ENCODE measurements around the gene PPP3CA.
A peak's percentile ranks its signal among the peaks of the same experiment; 100 is the strongest.
"Not testable (repeated sequence)": the region's sequence is repeated elsewhere in the genome, so short reads cannot be mapped to it uniquely, and the experiment has no call there.

Gene PPP3CA

DNA sequence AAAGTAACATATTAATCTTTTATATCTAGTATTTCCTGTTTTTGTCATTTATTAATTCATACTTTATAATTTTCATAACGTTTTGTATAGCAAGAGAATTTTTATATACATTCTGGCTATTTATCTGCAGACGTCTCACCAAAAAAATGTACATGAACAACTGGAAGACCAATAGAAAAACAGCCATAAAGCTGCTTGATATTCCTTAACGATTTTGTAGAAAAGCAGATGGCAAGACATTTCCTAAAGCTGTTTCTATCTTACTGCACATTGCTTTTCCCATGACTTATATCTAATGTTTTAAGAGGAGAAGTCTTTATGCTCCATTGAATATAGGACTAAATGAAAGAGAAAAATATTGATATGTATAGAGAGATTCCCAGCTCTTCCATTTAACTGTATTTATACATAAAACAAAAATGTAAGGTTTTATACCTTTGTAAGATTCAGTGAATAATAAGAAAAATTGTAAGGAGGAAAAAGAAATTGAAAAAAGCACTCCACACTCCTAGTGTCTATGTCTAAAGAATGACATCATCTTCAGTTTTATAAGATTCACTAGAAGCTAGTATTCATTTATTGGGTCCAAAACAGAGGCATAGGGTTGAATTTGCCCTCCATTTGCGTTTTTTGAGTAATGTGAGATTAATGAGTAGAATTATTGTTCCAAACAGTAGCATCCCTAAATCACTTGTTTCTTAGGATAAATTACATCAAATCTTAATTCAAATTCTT, 248.5 kb downstream of the PPP3CA start:
- DNase-seq (ENCODE audit: low spot score), result no peak

DNA sequence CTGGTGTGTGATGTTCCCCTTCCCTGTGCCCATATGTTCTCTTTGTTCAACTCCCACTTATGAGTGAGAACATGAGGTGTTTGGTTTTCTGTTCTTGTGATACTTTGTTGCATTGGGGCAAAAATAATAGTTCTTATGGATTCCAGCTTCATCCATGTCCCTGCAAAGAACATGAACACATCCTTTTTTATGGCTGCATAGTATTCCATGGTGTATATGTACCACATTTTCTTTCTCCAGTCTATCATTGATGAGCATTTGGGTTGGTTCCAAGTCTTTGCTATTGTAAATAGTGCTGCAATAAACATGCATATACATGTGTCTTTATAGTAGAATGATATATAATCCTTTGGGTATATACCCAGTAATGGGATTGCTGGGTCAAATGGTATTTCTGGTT, 254.7 kb downstream of the PPP3CA start:
- DNase-seq (ENCODE audit: low spot score), result not testable (repeated sequence)

DNA sequence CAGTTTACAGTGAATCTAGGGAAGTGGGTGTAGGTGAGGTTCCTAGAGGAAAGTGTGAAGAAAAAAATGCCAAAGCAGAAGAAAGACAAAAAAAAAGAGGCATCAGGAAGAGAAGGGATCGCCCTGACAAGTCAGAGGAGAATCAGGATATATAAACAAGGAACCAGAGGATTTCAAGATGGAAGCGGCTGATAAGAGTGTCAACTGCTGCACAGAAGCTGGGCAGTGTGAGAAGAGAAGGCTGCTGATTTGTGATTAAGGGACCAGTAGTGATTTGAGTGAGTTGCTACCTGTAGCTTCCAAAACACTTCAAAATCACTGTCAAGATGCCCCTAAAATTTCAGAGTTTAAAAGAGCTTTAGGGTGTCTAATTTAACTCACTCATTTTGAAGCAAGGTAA, 258.2 kb downstream of the PPP3CA start:
- DNase-seq (ENCODE audit: low spot score), result no peak

DNA sequence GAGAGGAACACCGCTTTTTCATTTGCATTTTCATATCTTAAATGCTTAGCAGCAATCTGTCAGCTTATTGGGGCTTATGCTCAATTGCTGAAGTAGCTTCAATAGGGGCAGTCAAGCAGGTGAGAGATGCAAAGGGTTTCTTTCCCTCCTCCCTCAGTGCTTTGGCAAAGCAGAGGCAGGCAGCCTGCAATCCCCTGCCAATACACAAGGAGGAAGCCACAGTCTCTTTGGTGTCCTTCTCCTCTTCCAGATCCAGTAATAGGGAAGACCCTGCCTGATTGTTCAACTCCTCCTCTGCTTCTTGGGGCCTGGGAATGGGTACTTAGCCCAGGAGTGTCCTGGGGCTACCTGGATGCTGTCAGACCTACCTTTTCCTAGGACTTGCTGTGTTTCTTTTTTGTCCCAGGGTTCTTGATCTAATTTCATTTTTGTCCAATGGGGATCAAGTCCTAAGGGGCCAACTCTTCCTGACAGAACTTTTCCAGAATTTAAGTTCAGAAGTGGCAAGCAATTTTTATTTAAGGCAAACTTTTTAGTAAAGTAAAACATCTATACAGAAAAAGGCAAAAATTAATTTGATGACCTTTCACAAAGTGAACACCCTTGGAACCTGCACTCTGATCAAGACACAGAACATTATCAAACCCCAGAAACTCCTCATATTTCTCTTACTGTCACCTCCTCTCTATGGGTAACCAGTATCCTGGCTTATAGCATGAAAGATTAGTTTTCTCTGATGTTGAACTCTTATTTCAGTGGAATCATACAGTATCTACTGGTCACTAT, 260.3 kb downstream of the PPP3CA start:
- no peak for DNase-seq (ENCODE audit: low spot score)

DNA sequence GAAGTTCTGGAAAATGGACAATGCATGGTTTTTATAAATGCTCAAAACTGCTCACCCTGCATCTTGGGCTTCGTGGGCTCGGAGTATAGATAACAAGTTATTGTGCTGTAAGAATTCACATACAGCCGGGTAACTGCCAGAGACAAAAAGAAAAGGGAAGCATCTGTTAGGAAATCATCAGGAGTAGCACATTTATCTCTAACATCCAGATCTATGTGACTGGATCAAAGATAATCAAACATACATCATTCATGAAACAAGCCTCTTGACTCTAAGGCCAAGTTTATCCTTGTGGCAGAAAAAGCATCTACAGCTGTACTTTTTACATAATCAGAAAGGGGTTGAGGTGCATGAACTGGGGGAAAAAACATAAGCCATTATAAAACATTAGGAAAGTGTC, 264.2 kb downstream of the PPP3CA start:
- no peak for DNase-seq (ENCODE audit: low spot score)

DNA sequence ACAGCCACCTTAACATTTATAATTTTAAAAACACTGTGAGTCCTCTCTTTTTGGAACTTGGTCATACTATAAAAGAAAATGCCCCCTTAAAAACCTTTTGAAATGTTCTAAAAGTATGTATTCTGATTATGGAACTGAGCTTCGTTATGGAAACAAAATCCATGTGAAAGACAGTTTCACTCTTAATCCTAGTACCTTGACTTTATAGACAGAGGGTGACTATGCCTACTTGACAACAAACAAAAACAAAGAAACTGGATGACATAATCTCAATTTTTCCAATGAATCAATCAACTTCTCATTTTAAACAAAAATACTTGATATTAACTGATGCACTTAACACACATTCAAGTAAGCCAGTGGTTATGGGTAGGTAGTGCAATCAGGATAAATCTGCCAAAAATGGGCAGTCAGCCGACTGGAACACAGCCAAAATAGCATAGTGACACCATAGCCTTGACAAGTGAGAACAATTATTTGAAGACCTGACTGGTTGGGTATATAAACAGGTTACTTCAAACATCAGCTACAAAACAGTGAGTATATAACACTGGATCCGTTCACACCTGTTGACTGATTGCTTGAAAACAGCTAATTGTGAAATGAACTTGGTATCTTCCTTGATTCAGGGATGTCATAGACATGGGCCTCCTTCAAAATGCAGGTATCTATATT, 265.5 kb downstream of the PPP3CA start:
- peak; percentile 7 for DNase-seq (ENCODE audit: low spot score)

DNA sequence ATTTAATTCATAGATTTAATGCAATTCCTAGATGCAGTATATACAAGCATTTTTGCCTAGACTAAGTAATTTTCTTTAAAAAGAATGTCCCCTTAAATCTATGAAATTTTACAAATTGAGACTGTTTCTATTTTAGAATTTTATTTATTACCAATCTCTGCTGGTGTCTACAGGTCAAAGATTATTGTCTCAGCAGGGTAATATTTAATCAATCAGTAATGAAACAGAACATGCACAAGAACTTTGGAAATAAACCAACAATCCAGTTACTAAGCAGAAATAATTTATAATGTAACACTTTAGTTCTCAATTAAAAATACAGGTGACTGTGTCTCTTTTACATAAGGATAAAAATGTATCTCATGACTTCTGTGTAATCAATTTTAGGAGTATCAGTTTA, 266.2 kb downstream of the PPP3CA start:
- DNase-seq (ENCODE audit: low spot score), result no peak

DNA sequence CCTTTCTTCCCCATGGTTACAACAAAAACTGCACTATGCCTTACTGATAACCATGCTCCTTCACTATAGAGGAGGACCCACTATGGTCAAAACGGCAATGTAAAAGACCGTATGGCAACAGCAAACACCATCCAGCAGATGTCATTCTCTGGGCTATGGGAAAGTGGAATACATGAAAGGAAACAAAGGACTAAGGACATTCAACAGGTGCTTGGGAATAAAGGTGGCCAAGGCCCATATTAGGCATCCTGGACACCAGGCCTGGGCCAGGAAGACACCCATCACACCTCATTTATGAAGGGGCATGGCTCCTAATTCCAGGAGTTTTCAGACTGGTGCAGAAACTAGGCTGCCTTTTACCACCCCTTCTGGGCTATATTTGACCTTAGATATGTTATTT, 268.4 kb downstream of the PPP3CA start:
- DNase-seq (ENCODE audit: low spot score), result no peak

DNA sequence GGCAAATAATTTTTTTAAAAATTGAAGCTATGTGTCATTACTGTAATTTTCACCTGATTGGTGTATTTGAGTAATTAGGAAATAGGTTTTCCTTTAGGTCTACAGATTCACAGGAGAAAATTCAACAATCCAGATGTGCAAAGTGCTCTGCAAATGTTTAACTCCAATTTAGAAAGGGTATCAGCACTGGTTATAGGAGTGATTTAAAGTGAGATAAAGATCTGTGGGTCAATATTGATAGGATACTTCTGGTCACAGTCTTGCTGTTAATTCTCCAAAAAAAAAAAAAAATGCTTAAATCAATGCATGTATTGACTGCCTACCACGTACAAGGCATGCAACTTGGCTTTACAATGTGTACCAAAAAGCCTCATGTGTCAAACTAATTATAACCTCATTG, 271.3 kb downstream of the PPP3CA start:
- DNase-seq (ENCODE audit: low spot score), result no peak

DNA sequence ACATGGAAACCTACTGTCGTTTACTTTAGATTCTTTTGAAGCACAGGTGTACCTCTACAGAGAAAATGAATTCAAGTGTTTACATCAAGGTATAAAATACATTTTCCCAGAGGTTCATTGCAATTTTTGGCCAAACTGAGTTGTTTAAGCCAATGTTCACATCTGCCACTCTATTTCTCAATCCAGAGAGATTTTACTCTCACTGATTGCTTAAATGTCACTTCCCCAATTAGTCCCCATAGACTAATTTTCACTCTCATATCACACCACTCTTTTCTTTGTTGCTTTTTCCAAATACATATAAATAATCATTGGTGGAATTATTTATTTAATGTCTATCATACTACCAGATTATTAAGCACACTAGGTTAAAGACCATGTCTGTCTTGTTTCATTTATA, 271.8 kb downstream of the PPP3CA start:
- no peak for DNase-seq (ENCODE audit: low spot score)

DNA sequence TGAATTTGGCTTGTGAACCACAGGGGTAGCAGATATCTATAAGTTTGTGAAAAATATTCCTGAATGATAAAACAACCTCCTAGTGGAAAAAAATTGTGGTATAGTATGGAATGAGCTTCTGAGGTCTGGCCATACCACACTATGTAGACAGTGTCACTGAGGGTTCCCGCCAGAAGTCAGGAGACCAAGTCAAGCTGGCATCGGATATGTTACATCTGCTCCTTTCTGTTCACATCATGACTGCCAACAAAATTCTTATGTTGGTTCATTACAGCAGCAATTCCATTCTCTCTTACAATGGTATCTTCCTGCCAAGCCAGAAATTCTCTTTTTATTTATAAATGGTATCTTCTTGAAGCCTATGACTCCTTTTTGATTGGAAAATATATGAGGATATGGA, 273.0 kb downstream of the PPP3CA start:
- DNase-seq (ENCODE audit: low spot score), result no peak

DNA sequence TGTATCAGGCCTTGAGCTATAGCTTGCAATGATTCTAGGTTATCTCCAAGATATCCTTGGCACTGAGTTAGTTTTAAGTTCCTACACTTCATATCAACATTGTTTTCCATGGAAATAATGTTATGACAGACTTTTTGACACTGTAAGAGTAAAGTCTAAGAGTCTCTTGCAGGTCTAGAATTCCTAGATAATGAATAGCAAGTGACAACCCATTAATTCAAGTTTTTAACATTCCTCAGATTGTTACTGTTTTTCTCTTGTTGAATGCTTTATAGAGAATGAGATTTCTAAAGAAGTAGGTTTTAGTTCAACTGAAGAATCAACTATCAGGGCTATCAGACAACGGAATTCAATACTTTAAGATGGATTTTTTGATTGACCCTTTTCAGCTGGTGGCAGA, 276.1 kb downstream of the PPP3CA start:
- DNase-seq (ENCODE audit: low spot score), result no peak

DNA sequence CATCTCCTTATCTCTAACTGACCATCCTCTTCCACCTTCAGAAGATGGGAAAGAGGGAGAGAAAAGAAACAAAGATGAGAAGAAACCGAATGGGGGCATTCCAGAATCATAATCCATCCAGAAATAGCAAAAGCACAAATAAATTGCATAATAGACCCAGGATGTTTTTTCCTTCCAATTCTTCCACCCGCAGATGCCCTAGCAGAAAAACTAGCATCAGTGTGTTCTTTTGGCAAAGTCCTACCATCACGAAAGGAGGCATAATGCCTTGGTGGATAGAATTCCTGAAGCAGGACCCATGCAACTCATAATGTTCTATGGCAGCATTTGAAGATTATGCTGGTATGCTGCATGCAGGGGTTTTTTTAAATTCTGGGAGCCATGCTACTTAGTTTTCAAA, 279.2 kb downstream of the PPP3CA start:
- no peak for DNase-seq (ENCODE audit: low spot score)

DNA sequence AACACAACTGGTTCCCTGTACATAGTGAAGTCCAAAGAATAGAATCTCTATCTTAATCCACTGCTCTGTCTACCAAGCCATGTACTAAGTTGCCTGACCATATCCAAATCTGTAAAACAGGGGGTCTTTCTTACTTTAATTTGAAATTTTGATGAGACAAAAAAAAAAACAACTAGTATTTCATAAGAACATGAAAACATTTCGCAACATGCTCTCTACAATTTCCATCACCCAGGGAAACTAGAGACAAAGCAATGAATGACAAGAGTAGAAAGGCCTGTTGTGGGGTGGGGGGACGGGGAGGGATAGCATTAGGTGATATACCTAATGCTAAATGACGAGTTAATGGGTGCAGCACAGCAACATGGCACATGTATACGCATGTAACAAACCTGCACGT, 279.9 kb downstream of the PPP3CA start:
- DNase-seq (ENCODE audit: low spot score), result no peak

DNA sequence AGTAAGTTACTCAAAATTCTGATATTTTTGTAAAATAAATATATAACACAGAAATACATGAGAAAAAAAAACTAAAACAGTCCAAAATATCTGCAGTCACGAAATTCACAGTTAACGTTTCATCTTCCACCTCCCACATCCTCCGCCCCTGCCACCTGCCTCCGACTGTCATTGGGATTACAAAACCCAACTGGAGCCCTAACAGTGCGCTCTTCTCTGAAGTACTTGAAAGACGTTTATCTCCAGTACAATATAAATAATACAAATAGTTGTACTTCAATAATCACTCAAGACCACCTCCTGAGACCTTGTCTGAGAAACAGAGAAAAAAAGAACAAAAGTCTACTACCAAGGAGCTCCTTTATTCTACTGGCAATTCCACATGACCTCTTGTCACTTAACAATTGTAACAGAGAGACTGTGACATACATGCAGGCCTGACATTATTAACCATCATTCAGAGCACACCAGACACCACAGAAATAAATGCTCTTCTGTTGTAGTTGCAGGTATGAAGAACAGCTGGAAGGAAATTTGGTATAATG, 280.6 kb downstream of the PPP3CA start:
- DNase-seq (ENCODE audit: low spot score), result no peak

DNA sequence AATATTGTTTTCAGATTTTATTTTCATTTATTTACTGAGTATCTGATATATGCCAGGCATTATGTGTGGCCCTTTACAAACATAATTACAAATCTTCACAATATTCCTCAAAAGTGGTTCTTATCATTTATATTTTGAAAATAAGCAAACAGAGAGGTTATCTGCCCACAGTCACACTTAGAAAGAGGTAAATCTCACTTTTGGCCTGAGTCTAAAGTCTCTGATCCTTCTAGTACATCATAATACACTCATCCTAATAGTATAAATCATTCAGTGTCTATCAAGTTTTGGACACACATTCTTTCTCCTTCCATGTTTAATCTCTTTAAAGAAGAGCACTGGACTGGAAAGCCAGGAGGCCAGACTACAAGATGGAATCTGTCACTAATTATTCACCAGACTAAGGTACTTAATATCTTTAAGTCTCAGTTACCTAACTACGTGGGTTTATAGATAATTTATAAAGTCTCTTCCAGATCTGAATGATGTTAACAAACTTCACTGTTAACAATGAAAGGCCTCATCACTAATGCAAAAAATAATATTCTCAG, 281.3 kb downstream of the PPP3CA start:
- DNase-seq (ENCODE audit: low spot score), result no peak

DNA sequence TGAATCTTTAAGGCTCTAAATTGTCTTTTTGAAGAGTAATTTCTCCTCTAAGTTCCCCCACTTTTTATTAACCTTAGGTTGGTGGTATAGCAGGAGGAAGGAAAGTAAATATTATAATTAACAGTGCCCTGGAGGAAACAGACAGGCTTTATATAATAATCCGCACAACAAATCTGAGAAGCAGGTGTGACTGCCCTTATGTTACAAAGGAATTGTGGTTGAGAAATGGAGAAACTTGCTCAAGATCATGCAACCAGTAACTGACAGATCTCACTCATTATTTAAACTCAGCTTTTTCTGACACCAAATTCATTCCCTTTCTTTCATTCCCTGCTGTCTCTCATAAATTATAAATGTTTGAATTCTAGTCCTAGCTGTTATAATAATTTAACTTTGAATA, 282.0 kb downstream of the PPP3CA start:
- DNase-seq (ENCODE audit: low spot score), result no peak

DNA sequence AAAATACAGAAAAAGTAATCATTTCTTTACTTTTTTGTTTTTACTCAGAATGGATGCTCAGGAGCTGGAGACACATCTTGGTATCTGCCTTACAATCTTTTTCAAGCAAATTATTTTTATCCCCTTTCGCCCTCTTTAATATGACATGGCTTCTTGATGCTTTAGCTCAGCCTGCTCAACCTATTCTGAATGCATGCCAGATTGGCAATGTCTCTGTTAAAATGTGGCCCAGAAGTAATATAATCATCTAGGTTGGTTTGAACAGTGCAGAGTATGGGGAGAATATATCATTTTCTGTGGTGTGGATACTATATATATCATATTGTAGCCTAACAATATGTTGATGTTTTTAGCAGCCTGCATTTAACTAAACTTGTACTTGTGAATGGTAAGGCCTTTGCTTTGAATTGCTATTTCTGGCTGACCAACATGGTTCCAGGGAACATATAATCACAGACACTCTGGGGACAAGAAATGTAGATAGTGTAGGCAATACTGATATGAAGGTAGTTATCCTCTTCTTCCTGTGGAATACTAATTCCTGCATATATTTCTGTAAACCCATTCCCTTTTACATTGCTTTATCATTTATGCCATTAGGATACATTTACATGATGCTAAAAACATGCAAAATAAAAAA, 282.7 kb downstream of the PPP3CA start:
- DNase-seq (ENCODE audit: low spot score), result no peak

DNA sequence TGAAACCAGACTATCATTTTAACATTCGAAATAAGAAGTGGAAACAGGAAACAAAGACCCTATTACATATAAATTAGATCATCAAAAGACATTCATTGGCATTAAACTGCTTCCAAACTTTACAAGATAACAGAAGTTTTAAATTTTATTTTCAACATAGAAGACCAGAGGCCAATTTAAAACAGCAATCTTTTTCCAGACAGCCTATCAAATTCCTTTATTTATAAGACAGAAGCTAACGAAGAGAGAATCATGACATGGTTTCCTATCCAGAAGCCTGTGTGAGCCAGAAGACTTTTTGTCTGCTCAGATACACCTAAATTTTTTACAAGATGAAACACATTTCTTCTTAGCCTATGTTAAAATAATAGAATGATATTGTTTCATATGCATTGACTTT, 291.9 kb downstream of the PPP3CA start:
- no peak for DNase-seq (ENCODE audit: low spot score)

DNA sequence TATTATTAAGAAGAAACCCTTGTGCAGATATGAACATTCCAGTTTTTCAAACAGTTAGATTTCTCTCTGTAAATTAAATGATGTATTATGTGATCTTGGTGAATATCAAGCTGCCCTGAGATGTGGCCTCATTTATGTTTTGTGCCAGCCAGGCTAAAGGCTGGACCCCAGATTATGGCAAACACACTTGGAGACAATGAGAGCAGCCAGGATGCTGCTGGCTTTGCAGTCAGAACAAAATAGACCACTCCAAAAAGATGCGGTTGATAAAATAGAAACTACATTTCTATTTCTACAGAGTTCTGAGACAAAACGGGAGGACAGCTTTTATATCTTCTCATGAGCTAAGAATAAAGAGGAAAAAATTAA, 296.5 kb downstream of the PPP3CA start:
- no peak for DNase-seq (ENCODE audit: low spot score)

DNA sequence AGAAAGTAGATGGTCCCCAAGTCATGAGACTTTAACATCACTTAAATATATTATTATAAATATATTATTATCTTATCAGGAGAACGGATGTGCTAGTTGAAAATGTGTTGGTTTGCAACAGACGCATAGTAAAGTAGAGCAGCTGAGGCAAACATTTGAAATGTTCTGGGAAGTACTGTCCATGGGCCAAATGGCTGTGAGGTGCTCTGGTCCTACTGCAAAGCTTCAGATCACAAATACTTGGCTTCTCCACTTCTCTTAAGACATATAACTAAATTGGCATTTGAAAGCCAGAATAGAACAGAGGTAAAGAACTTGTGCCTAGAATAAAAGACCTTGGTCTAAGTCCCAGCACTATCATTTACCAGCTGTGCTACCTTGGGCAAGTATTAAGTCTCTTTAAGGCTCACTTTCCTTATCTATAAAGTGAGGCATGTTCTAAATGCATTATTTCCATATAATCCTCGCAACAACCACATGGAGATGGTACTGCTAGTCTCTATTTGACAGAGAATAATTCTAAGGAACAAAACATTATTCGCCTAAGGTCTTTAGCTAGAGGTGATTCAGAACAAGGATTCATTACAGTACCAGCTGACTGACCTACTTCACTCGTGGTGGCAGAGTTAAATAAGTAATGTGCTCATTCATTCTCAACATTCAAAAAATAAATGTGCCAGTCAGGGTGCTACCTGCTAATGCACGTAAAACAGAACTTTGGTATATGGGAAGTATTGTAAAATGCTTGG, 297.1 kb downstream of the PPP3CA start:
- DNase-seq (ENCODE audit: low spot score), result no peak

Data from hematopoietic multipotent progenitor cell treated with erythropoietin and hydrocortisone succinate and interleukin-3 and kit ligand, for 17 days (in vitro differentiated cells).